K562 (cell line): ENCODE data around the gene CNOT10. TPM values are rescaled to one million over a fixed set of nuclear protein-coding genes. Genes with fewer than 3 reads are reported as not detected.

ENCODE experiments used
- ATAC-seq: fragments of 200-7000 bp; cut with Tn5 transposase; 3 replicates; pipeline ENCODE4 v1.9.1; 2020; ENCODE audit warnings: moderate library complexity
- BruUV-seq: library from RNA; stranded (reverse); fragments of 400-500 nt; replicated peaks from 2 replicates; lab custom pipeline; 2021; lab: Mats Ljungman, UMichigan
- CTCF ChIA-PET: fragments of 300-600 bp; formaldehyde crosslinking; extraction: SDS; loops from one replicate; lab custom pipeline; 2021; ENCODE audit warnings: low intra/inter-chr PET ratio; lab: Yijun Ruan, JAX
- POLR2A ChIA-PET: fragments of 300-600, 350-650 bp; sonication (Branson Sonifier 250); formaldehyde crosslinking; extraction: SDS; loops from one replicate; lab custom pipeline; 2021; ENCODE audit warnings: antibody characterized with exemption, inconsistent platforms; lab: Yijun Ruan, JAX
- DNase-seq, 4 experiments: peaks; one replicate each; pipeline versions ENCODE4 v3.0.0 to v3.0.0-alpha.2; 2011 to 2018; ENCODE audit warnings: low spot score in 3 of 4, mixed read lengths in 3 of 4; ENCODE audit errors: extremely low read depth in 1 of 4
- FAIRE-seq: peaks from 2 replicates; lab custom pipeline; 2011; peaks lifted over from hg19 to GRCh38; lab: Jason Lieb, UNC
- H2AFZ ChIP-seq: 2 replicates; pipeline ENCODE4 v1.6.0; 2011; ENCODE audit warnings: low read depth, low read length, control low read depth, inconsistent platforms
- H3K27ac ChIP-seq: fragments of 200-600 bp; 3 replicates; pipeline ENCODE4 v1.8.0; 2011; ENCODE audit warnings: low read depth, mild to moderate bottlenecking, control low read depth, inconsistent platforms, low read length, moderate library complexity, mixed read lengths; ENCODE audit errors: extremely low read depth
- H3K27me3 ChIP-seq, 2 experiments: fragments of 300-600 bp in 1 of 2; 2 replicates in 1 of 2; 3 replicates in 1 of 2; pipeline versions ENCODE4 v1.6.0 to v1.8.0; 2011; ENCODE audit warnings: inconsistent platforms in 2 of 2, low read length in 2 of 2, mild to moderate bottlenecking in 1 of 2, mixed read lengths in 1 of 2, moderate library complexity in 1 of 2; ENCODE audit not compliant: control insufficient read depth in 2 of 2, insufficient read depth in 2 of 2
- H3K36me3 ChIP-seq: fragments of 300-600 bp; 3 replicates; pipeline ENCODE4 v1.8.0; 2011; ENCODE audit warnings: mild to moderate bottlenecking, low read length, inconsistent platforms; ENCODE audit not compliant: control insufficient read depth, insufficient read depth
- H3K4me1 ChIP-seq, 2 experiments: fragments of 200-600 bp in 1 of 2; replicated peaks in 1 of 2; 2 replicates in 1 of 2; 3 replicates in 1 of 2; pipeline versions ENCODE4 v1.5.1 to v1.8.0; 2011; ENCODE audit warnings: inconsistent platforms in 2 of 2, low read length in 2 of 2, mild to moderate bottlenecking in 1 of 2, mixed read lengths in 1 of 2, moderate library complexity in 1 of 2; ENCODE audit not compliant: control insufficient read depth in 2 of 2, insufficient read depth in 2 of 2
- H3K4me2 ChIP-seq: 2 replicates; pipeline ENCODE4 v1.6.1; 2011; ENCODE audit warnings: low read length, control low read depth, inconsistent platforms, mixed read lengths; ENCODE audit not compliant: insufficient read depth
- H3K4me3 ChIP-seq: fragments of 200-600 bp; sonication (generic), shearing (Covaris generic); 2 replicates; pipeline ENCODE4 v1.5.1; 2016; ENCODE audit warnings: control low read depth, inconsistent platforms
- H3K79me2 ChIP-seq: fragments of 200-600 bp; 3 replicates; pipeline ENCODE4 v1.8.0; 2011; ENCODE audit warnings: low read length, inconsistent platforms; ENCODE audit not compliant: control insufficient read depth, insufficient read depth
- H3K9ac ChIP-seq, 2 experiments: 2 replicates each; pipeline versions ENCODE4 v1.6.0 to v1.6.1; 2011; ENCODE audit warnings: low read depth in 2 of 2, low read length in 2 of 2, control low read depth in 1 of 2, inconsistent platforms in 1 of 2, mild to moderate bottlenecking in 1 of 2, mixed read lengths in 1 of 2; ENCODE audit not compliant: insufficient read depth in 1 of 2
- H3K9me1 ChIP-seq: one replicate; pipeline ENCODE4 v1.6.0; 2011; ENCODE audit warnings: inconsistent platforms, mild to moderate bottlenecking, low read length, moderate library complexity; ENCODE audit not compliant: control insufficient read depth, insufficient read depth
- H3K9me3 ChIP-seq: replicated peaks from 2 replicates; pipeline ENCODE4 v1.5.1; 2011; ENCODE audit warnings: low read depth, low read length, inconsistent platforms; ENCODE audit not compliant: control insufficient read depth, insufficient read depth
- H4K20me1 ChIP-seq: replicated peaks from 2 replicates; pipeline ENCODE4 v1.6.1; 2011; ENCODE audit warnings: low read length, inconsistent platforms, mixed read lengths; ENCODE audit not compliant: control insufficient read depth, insufficient read depth
- BRD9 ChIP-seq: fragments of 450-650 bp; IDR thresholded peaks from 2 replicates; pipeline ENCODE4 v1.6.1; 2018; ENCODE audit warnings: low read depth; ENCODE audit not compliant: partially characterized antibody
- CBFB ChIP-seq: sonication (generic); formaldehyde crosslinking; IDR thresholded peaks from 2 replicates; pipeline ENCODE4 v1.4.0; 2020; ENCODE audit warnings: mild to moderate bottlenecking, missing genetic modification reagents
- HNRNPK ChIP-seq: fragments of 200-400 bp; formaldehyde crosslinking; IDR thresholded peaks from one replicate; pipeline ENCODE4 v1.6.1; 2018; ENCODE audit warnings: mild to moderate bottlenecking, low read depth, low read length; ENCODE audit not compliant: poor library complexity, severe bottlenecking
- IRF2 ChIP-seq: sonication (generic); formaldehyde crosslinking; IDR thresholded peaks from 2 replicates; pipeline ENCODE4 v1.8.1; 2022; ENCODE audit warnings: mild to moderate bottlenecking, missing genetic modification reagents
- MLLT1 ChIP-seq, 2 experiments: fragments of 450-650 bp; IDR thresholded peaks; 2 replicates each; pipeline ENCODE4 v1.6.1; 2016
- NKRF ChIP-seq: fragments of 450-650 bp; IDR thresholded peaks from 2 replicates; pipeline ENCODE4 v1.6.1; 2016; ENCODE audit warnings: borderline replicate concordance
- TSHZ1 ChIP-seq: fragments of 250-450 bp; sonication (Bioruptor Pico); IDR thresholded peaks from 2 replicates; pipeline ENCODE4 v1.4.0; 2020; ENCODE audit warnings: mild to moderate bottlenecking, moderate library complexity
- ZBTB17 ChIP-seq: fragments of 450-650 bp; formaldehyde crosslinking; IDR thresholded peaks from 2 replicates; pipeline ENCODE4 v1.4.0; 2020; ENCODE audit warnings: mild to moderate bottlenecking
- ZMIZ1 ChIP-seq, 2 experiments: fragments of 150-350 bp in 1 of 2; IDR thresholded peaks; 2 replicates each; pipeline ENCODE4 v1.6.1; 2012 to 2016; ENCODE audit warnings: low read depth in 2 of 2, low read length in 2 of 2, mild to moderate bottlenecking in 1 of 2, moderate library complexity in 1 of 2
- ZNF583 ChIP-seq: fragments of 250-450 bp; sonication (Bioruptor Pico); IDR thresholded peaks from 2 replicates; pipeline ENCODE4 v1.4.0; 2020
- WGBS: fragments of 100-300 bp; shearing (Covaris generic); methylation state at CpG from one replicate; pipeline ENCODE4 v1.1.6; 2016; ENCODE audit warnings: low coverage, mixed read lengths; ENCODE audit not compliant: insufficient coverage; ENCODE audit errors: missing lambda C conversion rate; 5-methylcytosine and 5-hydroxymethylcytosine counted together
- in situ Hi-C: fragments of 300-500 bp; cut with MboI; formaldehyde crosslinking; loops from 4 replicates; pipeline ENCODE4 v1.15.0; 2018; ENCODE audit warnings: inconsistent platforms, mixed read lengths
- intact Hi-C: fragments of 100-400 bp; cut with micrococcal nuclease; formaldehyde crosslinking; loops from 2 replicates; pipeline ENCODE4 v1.14.2; 2022
- polyA plus RNA-seq, 8 experiments: library from polyadenylated mRNA; depleted of rRNA in 4 of 8; stranded (reverse) in 5 of 8; unstranded in 3 of 8; fragments of >200 nt; fragmentation: Nextera tagmentation in 2 of 8; fragmentation: Illumina TruSeq in 1 of 8; extraction: Ambion mirVana in 2 of 8; extraction: Trizol in 1 of 8; gene quantifications; 2 replicates each; pipeline versions ENCODE4 v1.2.1 to v1.2.3, GENCODE V29; 2011 to 2014; ENCODE audit warnings: inconsistent platforms in 1 of 8, missing spikeins in 1 of 8
- total RNA-seq, 7 experiments: library from RNA; depleted of rRNA in 6 of 7; stranded (reverse); fragments of >200 nt in 6 of 7; fragmentation: Illumina TruSeq in 2 of 7; extraction: Trizol in 2 of 7; gene quantifications; 2 replicates each; pipeline versions ENCODE4 v1.2.1 to v1.2.3, GENCODE V29; 2011 to 2021; ENCODE audit warnings: low replicate concordance in 1 of 7

The CNOT10 gene
- total and polyA plus RNA-seq, 9 of the 15 experiments (the other 6 are each of a cell fraction or from before 2014, with no cell fraction given), result 35.7 to 114 (median 81.9) TPM

- Histone ChIP-seq H2AFZ (no peak overlapping the region), H3K9ac (no peak overlapping the region), H3K9me1 (no peaks in the 10 kb centered on the region), H3K4me2 (no peak overlapping the region), H3K4me1 (peaks cover 0 to 3% of the 10 kb centered on the region in 2 experiments; a peak in 1 of 5 replicates), H3K36me3 (peaks cover 50% of the 10 kb centered on the region), H4K20me1 (no peaks in the 10 kb centered on the region), H3K79me2 (no peaks in the 10 kb centered on the region), H3K9me3 (no peaks in the 10 kb centered on the region), H3K4me3 (no peak overlapping the region), H3K27me3 (no peaks in the 10 kb centered on the region), H3K27ac (no peak overlapping the region)
- in situ Hi-C loops, result no loop called here
- 92% methylated on average over 2 of the region's 2 CpGs for WGBS
- POLR2A ChIA-PET, result interaction anchor here (0.5 to 3.2 kb wide), 4 partner anchors 11 to 88 kb away, joined by 3 to 16 read pairs (median 3); no protein-coding TSS in a partner anchor
- ATAC-seq, result peak; percentile 65; the same call in 2 of the 3 replicates
- FAIRE-seq, result no peak
- intact Hi-C loops, result no loop called here
- CTCF ChIA-PET, result no interaction called here
- peak in 3 of 4 experiments; percentile 27 to 40 (median 34) for DNase-seq
- BruUV-seq, result no TSS peak
- TF ChIP-seq ZBTB17, result peak; percentile 96
- TF ChIP-seq BRD9, result no peak
- TF ChIP-seq TSHZ1 (CRISPR knock-in tag), result no peak
- TF ChIP-seq HNRNPK, result no peak
- no peak for TF ChIP-seq IRF2 (CRISPR knock-in tag)
- 0 out of 4 replicates have a peak, but pooled peaks of 1 of the 2 experiments have one; percentile 5 for TF ChIP-seq ZMIZ1 (IDR thresholded peaks at IDR 0.05; ENCODE audit: low read depth in 2 of 2, low read length in 2 of 2)
- TF ChIP-seq ZNF583, result no peak
- peak in 1 of 2 experiments; percentile 85; a peak in 2 of 4 replicates for TF ChIP-seq MLLT1 (IDR thresholded peaks at IDR 0.05)
- no peak for TF ChIP-seq NKRF
- TF ChIP-seq CBFB (CRISPR knock-in tag), result no peak
Measured at GRCh38 chr3:32757618-32758374, 72.8 kb downstream of the CNOT10 start.
